Sigmoid colon (tissue), 7 donors: Measurements from ENCODE around the gene BUD13. TPM values are rescaled to one million over a fixed set of nuclear protein-coding genes. Genes with fewer than 3 reads are reported as not detected.

Source experiments
- DNase-seq: peaks from one replicate; pipeline ENCODE4 v3.0.0-alpha.2; 2019
- H3K27ac ChIP-seq, 4 donors: fragments of 200-600 bp; sonication (generic); one replicate each; pipeline ENCODE4 v1.5.1; 2016 to 2019; ENCODE audit warnings: mild to moderate bottlenecking in 1 of 4
- H3K27me3 ChIP-seq, 3 donors: fragments of 200-600 bp; sonication (generic); one replicate each; pipeline ENCODE4 v1.5.1; 2019; ENCODE audit warnings: mild to moderate bottlenecking in 1 of 3
- H3K36me3 ChIP-seq, 4 donors: fragments of 200-600 bp; sonication (generic); one replicate each; pipeline ENCODE4 v1.5.1; 2016 to 2019
- H3K4me1 ChIP-seq, 4 donors: fragments of 200-600 bp; sonication (generic); one replicate each; pipeline ENCODE4 v1.5.1; 2017 to 2019
- H3K4me3 ChIP-seq, 4 donors: fragments of 200-600 bp; sonication (generic); one replicate each; pipeline ENCODE4 v1.5.1; 2017 to 2019; ENCODE audit warnings: mild to moderate bottlenecking in 2 of 4, moderate library complexity in 1 of 4
- H3K9me3 ChIP-seq, 4 donors: fragments of 200-600 bp in 3 of 4; sonication (generic) in 3 of 4; one replicate each; pipeline versions ENCODE4 v1.5.1 to v1.6.1; 2013 to 2019
- CTCF ChIP-seq, 4 experiments: fragments of 450-650 bp in 3 of 4; fragments of 200-600 bp in 1 of 4; IDR thresholded peaks; one replicate each; pipeline ENCODE4 v1.5.1; 2016 to 2019; ENCODE audit warnings: antibody characterized with exemption in 4 of 4, mild to moderate bottlenecking in 3 of 4, moderate library complexity in 2 of 4
- EP300 ChIP-seq, 4 donors: sonication (generic); formaldehyde crosslinking; IDR thresholded peaks; one replicate each; pipeline ENCODE4 v1.6.1; 2017; ENCODE audit warnings: antibody characterized with exemption in 4 of 4
- POLR2A ChIP-seq, 2 donors: fragments of 450-650 bp; IDR thresholded peaks; one replicate each; pipeline ENCODE4 v1.6.1; 2016; ENCODE audit warnings: antibody characterized with exemption in 2 of 2, mild to moderate bottlenecking in 2 of 2, moderate library complexity in 2 of 2
- POLR2AphosphoS5 ChIP-seq, 4 donors: sonication (generic); formaldehyde crosslinking; IDR thresholded peaks; one replicate each; pipeline ENCODE4 v1.6.1; 2017; ENCODE audit warnings: antibody characterized with exemption in 4 of 4
- WGBS, 2 donors: extraction: QIAGEN DNeasy Blood & Tissue Kit; methylation state at CpG; one replicate each; pipeline ENCODE4 v1.1.7; 2013; 5-methylcytosine and 5-hydroxymethylcytosine counted together
- intact Hi-C: fragments of 100-400 bp; cut with DNase I; formaldehyde crosslinking; loops from one replicate; pipeline ENCODE4 v1.15.1; 2023
- polyA plus RNA-seq, 3 donors: library from polyadenylated mRNA; stranded (reverse); fragments of 200-250 nt; gene quantifications; one replicate each; pipeline ENCODE4 v1.2.3, GENCODE V29; 2013
- total RNA-seq, 4 donors: library from RNA; depleted of rRNA; stranded (reverse); fragments of >200 nt; gene quantifications; one replicate each; pipeline ENCODE4 v1.1.0, GENCODE V29; 2016
- donor health status: healthy with polysubstance abuse.
- donor health status: Bipolar disorder and iron deficiency.
- donor health status: healthy.

BUD13 gene
- total and polyA plus RNA-seq, 7 donors = 12.2 to 19.9 (median 16.8) TPM

- intact Hi-C loops = loop anchor here (5.0 kb wide), 1 partner anchor 440 kb away; no protein-coding TSS in a partner anchor
- Histone ChIP-seq H3K27ac (peak overlapping the region; percentile 84 to 90 (median 88)), H3K36me3 (peaks cover 18 to 42% (median 29%) of the 10 kb centered on the region in 4 donors), H3K27me3 (no peaks in the 10 kb centered on the region), H3K4me3 (peak overlapping the region; percentile 86 to 97 (median 93)), H3K9me3 (no peaks in the 10 kb centered on the region), H3K4me1 (peaks cover 0 to 29% (median 20%) of the 10 kb centered on the region in 4 donors)
- TF ChIP-seq POLR2A (IDR thresholded peaks at IDR 0.05) = no peak
- TF ChIP-seq EP300 (IDR thresholded peaks at IDR 0.05) = no peak
- no peak for TF ChIP-seq POLR2AphosphoS5 (IDR thresholded peaks at IDR 0.05)
- DNase-seq = no peak
- WGBS, 2 donors = 0 to 1% methylated on average over 15 of the region's 15 CpGs
These were observed 14.6 kb upstream of the BUD13 start for GRCh38 chr11:116787436-116787785.

- Histone ChIP-seq H3K9me3 (no peaks in the 10 kb centered on the region), H3K36me3 (peaks cover 18 to 47% (median 30%) of the 10 kb centered on the region in 4 donors), H3K27ac (peak overlapping the region in 2 of 4 donors; percentile 88 to 90), H3K4me3 (peak overlapping the region; percentile 86 to 97 (median 93)), H3K4me1 (peaks cover 0 to 29% (median 20%) of the 10 kb centered on the region in 4 donors), H3K27me3 (no peaks in the 10 kb centered on the region)
- 52 to 64% methylated on average over 5 of the region's 5 CpGs for WGBS, 2 donors
- no peak for DNase-seq
- no peak for TF ChIP-seq POLR2AphosphoS5 (IDR thresholded peaks at IDR 0.05)
- TF ChIP-seq EP300 (IDR thresholded peaks at IDR 0.05) = no peak
- TF ChIP-seq POLR2A (IDR thresholded peaks at IDR 0.05) = no peak
- TF ChIP-seq CTCF (IDR thresholded peaks at IDR 0.05) = no peak
- intact Hi-C loops = loop anchor here (5.0 kb wide), 1 partner anchor 440 kb away; no protein-coding TSS in a partner anchor
These were observed 14.2 kb upstream of the BUD13 start for GRCh38 chr11:116786966-116787365.

GRCh38 chr11:116786326-116786725 is 13.5 kb upstream of the BUD13 start:
- no peak for TF ChIP-seq POLR2A (IDR thresholded peaks at IDR 0.05)
- TF ChIP-seq EP300 (IDR thresholded peaks at IDR 0.05) = no peak
- no peak for TF ChIP-seq POLR2AphosphoS5 (IDR thresholded peaks at IDR 0.05)
- no peak for TF ChIP-seq CTCF (IDR thresholded peaks at IDR 0.05)
- H3K36me3 ChIP-seq = peaks cover 18 to 53% (median 31%) of the 10 kb centered on the region in 4 donors
- H3K27ac ChIP-seq = no peak overlapping the region
- intact Hi-C loops = loop anchor here (5.0 kb wide), 1 partner anchor 441 kb away; no protein-coding TSS in a partner anchor
- H3K9me3 ChIP-seq = no peaks in the 10 kb centered on the region
- no peak overlapping the region for H3K4me3 ChIP-seq
- DNase-seq = no peak
- 87 to 92% methylated on average over 2 of the region's 2 CpGs for WGBS, 2 donors
- peaks cover 0 to 25% (median 16%) of the 10 kb centered on the region in 4 donors for H3K4me1 ChIP-seq
- no peaks in the 10 kb centered on the region for H3K27me3 ChIP-seq

GRCh38 chr11:116782728-116783127 is 9.9 kb upstream of the BUD13 start:
- WGBS, 2 donors = 85 to 91% methylated on average over 4 of the region's 4 CpGs
- H3K27ac ChIP-seq = no peak overlapping the region
- peaks cover 0 to 14% (median 12%) of the 10 kb centered on the region in 4 donors for H3K4me1 ChIP-seq
- H3K36me3 ChIP-seq = peaks cover 31 to 89% (median 49%) of the 10 kb centered on the region in 4 donors
- TF ChIP-seq CTCF (IDR thresholded peaks at IDR 0.05) (no peak), POLR2AphosphoS5 (IDR thresholded peaks at IDR 0.05) (no peak), POLR2A (IDR thresholded peaks at IDR 0.05) (no peak), EP300 (IDR thresholded peaks at IDR 0.05) (no peak)
- no peak for DNase-seq
- H3K9me3 ChIP-seq = no peaks in the 10 kb centered on the region
- no peak overlapping the region for H3K4me3 ChIP-seq
- intact Hi-C loops = no loop called here
- no peaks in the 10 kb centered on the region for H3K27me3 ChIP-seq

- H3K27me3 ChIP-seq = no peaks in the 10 kb centered on the region
- H3K9me3 ChIP-seq = no peaks in the 10 kb centered on the region
- H3K27ac ChIP-seq = no peak overlapping the region
- no peak overlapping the region for H3K4me3 ChIP-seq
- TF ChIP-seq POLR2AphosphoS5 (IDR thresholded peaks at IDR 0.05) (no peak), EP300 (IDR thresholded peaks at IDR 0.05) (no peak), POLR2A (IDR thresholded peaks at IDR 0.05) (no peak), CTCF (IDR thresholded peaks at IDR 0.05) (no peak)
- DNase-seq = no peak
- peaks cover 0 to 3% (median 1%) of the 10 kb centered on the region in 4 donors for H3K4me1 ChIP-seq
- intact Hi-C loops = no loop called here
- 94 to 97% methylated on average over 4 of the region's 4 CpGs for WGBS, 2 donors
- H3K36me3 ChIP-seq = peaks cover 19 to 80% (median 36%) of the 10 kb centered on the region in 4 donors
These were observed 5.8 kb upstream of the BUD13 start for GRCh38 chr11:116778556-116778955.
